ENCODE measurements around the gene RECK.

GRCh38 chr9:36116593-36116992 is 79.9 kb downstream of the RECK start:
- TF ChIP-seq SUZ12 (IDR thresholded peaks at IDR 0.05; ENCODE audit: extremely low read depth, insufficient read depth, insufficient read length) = no peak
- TF ChIP-seq ZNF274 (IDR thresholded peaks at IDR 0.05; ENCODE audit: low read depth, low read length) = no peak

All from NT2/D1 (cell line).